Activated T-helper 1 cell treated with anti-CD3 and anti-CD28 coated beads, Interleukin-12 subunit alpha, Interleukin-12 subunit beta, Interleukin-2, Interleukin-4 antibody, amounts not matched to agents 30 ng/mL and 10 ng/mL and 1 ng/mL, durations not matched to agents 14 hours and 24 hours and 36 hours (primary cell): Measurements from ENCODE around the gene TMEM269. TPM values are rescaled to one million over a fixed set of nuclear protein-coding genes. Genes with fewer than 3 reads are reported as not detected.

Source experiments
- DNase-seq: peaks from one replicate; pipeline ENCODE4 v3.0.0; 2021; ENCODE audit warnings: low spot score
- H3K27ac Mint-ChIP-seq: one replicate; pipeline ENCODE4 v1.8.0; 2021; ENCODE audit warnings: mild to moderate bottlenecking, mixed read lengths
- H3K27me3 Mint-ChIP-seq: one replicate; pipeline ENCODE4 v1.8.0; 2022; ENCODE audit warnings: mild to moderate bottlenecking, moderate library complexity, mixed read lengths; ENCODE audit not compliant: insufficient read depth
- H3K36me3 Mint-ChIP-seq: one replicate; pipeline ENCODE4 v1.8.0; 2021; ENCODE audit warnings: low read depth, mixed read lengths
- H3K4me1 Mint-ChIP-seq: one replicate; pipeline ENCODE4 v1.8.0; 2021; ENCODE audit warnings: low read depth, mixed read lengths
- H3K4me3 Mint-ChIP-seq: one replicate; pipeline ENCODE4 v1.8.0; 2021; ENCODE audit warnings: mild to moderate bottlenecking, moderate library complexity, mixed read lengths
- H3K9me3 Mint-ChIP-seq: one replicate; pipeline ENCODE4 v1.8.0; 2021; ENCODE audit warnings: mixed read lengths
- intact Hi-C: fragments of 100-400 bp; cut with micrococcal nuclease; formaldehyde crosslinking; loops from one replicate; pipeline ENCODE4 v1.15.1; 2024
- total RNA-seq: library from RNA; stranded (reverse); gene quantifications from 2 replicates; pipeline ENCODE4 v1.2.3, GENCODE V29; 2022

The TMEM269 gene
- total RNA-seq, 1 donor from 2014 or later, result 0.29 TPM

GRCh38 chr1:42753070-42753469 lies 31.7 kb upstream of the TMEM269 start:
- no peaks in the 10 kb centered on the region for H3K27me3 Mint-ChIP-seq
- H3K27ac Mint-ChIP-seq, result no peak overlapping the region
- H3K36me3 Mint-ChIP-seq, result peaks cover 70% of the 10 kb centered on the region
- intact Hi-C loops, result no loop called here
- no peak overlapping the region for H3K4me3 Mint-ChIP-seq
- H3K4me1 Mint-ChIP-seq, result no peaks in the 10 kb centered on the region
- no peak for DNase-seq
- H3K9me3 Mint-ChIP-seq, result no peaks in the 10 kb centered on the region

GRCh38 chr1:42756956-42757891 lies 27.6 kb upstream of the TMEM269 start:
- no peak for DNase-seq
- Mint-ChIP-seq H3K27me3 (no peaks in the 10 kb centered on the region), H3K4me3 (no peak overlapping the region), H3K36me3 (peaks cover 53% of the 10 kb centered on the region), H3K9me3 (no peaks in the 10 kb centered on the region), H3K4me1 (no peaks in the 10 kb centered on the region), H3K27ac (no peak overlapping the region)
- intact Hi-C loops, result loop anchor here (1.0 kb wide), 1 partner anchor 179 kb away; no protein-coding TSS in a partner anchor

- Mint-ChIP-seq H3K27me3 (no peaks in the 10 kb centered on the region), H3K4me3 (no peak overlapping the region), H3K27ac (no peak overlapping the region), H3K36me3 (peaks cover 50% of the 10 kb centered on the region), H3K9me3 (no peaks in the 10 kb centered on the region), H3K4me1 (peaks cover 6% of the 10 kb centered on the region)
- intact Hi-C loops, result loop anchor here (1.0 kb wide), 1 partner anchor 180 kb away; no protein-coding TSS in a partner anchor
- DNase-seq, result no peak
These were observed 26.9 kb upstream of the TMEM269 start for GRCh38 chr1:42757892-42758275.

- Mint-ChIP-seq H3K27me3 (no peaks in the 10 kb centered on the region), H3K9me3 (no peaks in the 10 kb centered on the region), H3K4me1 (peaks cover 6% of the 10 kb centered on the region), H3K27ac (no peak overlapping the region), H3K36me3 (peaks cover 45% of the 10 kb centered on the region), H3K4me3 (no peak overlapping the region)
- intact Hi-C loops, result no loop called here
- no peak for DNase-seq
These were observed 26.1 kb upstream of the TMEM269 start for GRCh38 chr1:42758641-42759040.

GRCh38 chr1:42759114-42759513 lies 25.7 kb upstream of the TMEM269 start:
- intact Hi-C loops, result no loop called here
- Mint-ChIP-seq H3K27me3 (no peaks in the 10 kb centered on the region), H3K9me3 (no peaks in the 10 kb centered on the region), H3K4me3 (no peak overlapping the region), H3K27ac (no peak overlapping the region), H3K36me3 (peaks cover 41% of the 10 kb centered on the region), H3K4me1 (peaks cover 6% of the 10 kb centered on the region)
- no peak for DNase-seq

- peaks cover 21% of the 10 kb centered on the region for H3K36me3 Mint-ChIP-seq
- H3K4me1 Mint-ChIP-seq, result peaks cover 6% of the 10 kb centered on the region
- intact Hi-C loops, result no loop called here
- H3K4me3 Mint-ChIP-seq, result no peak overlapping the region
- no peak for DNase-seq
- no peak overlapping the region for H3K27ac Mint-ChIP-seq
- no peaks in the 10 kb centered on the region for H3K9me3 Mint-ChIP-seq
- H3K27me3 Mint-ChIP-seq, result no peaks in the 10 kb centered on the region
These were observed 23.2 kb upstream of the TMEM269 start for GRCh38 chr1:42761567-42761966.

GRCh38 chr1:42762269-42762668 lies 22.5 kb upstream of the TMEM269 start:
- Mint-ChIP-seq H3K27ac (no peak overlapping the region), H3K4me3 (no peak overlapping the region), H3K27me3 (no peaks in the 10 kb centered on the region), H3K36me3 (peaks cover 14% of the 10 kb centered on the region), H3K4me1 (peaks cover 6% of the 10 kb centered on the region), H3K9me3 (no peaks in the 10 kb centered on the region)
- DNase-seq, result no peak
- intact Hi-C loops, result no loop called here

- Mint-ChIP-seq H3K9me3 (no peaks in the 10 kb centered on the region), H3K27ac (no peak overlapping the region), H3K4me3 (no peak overlapping the region), H3K27me3 (no peaks in the 10 kb centered on the region), H3K4me1 (peaks cover 20% of the 10 kb centered on the region), H3K36me3 (peaks cover 9% of the 10 kb centered on the region)
- no peak for DNase-seq
- intact Hi-C loops, result loop anchor here (5.0 kb wide), 2 partner anchors 433 to 1447 kb away; partner anchors contain the start of gene DMAP1
These were observed 19.5 kb upstream of the TMEM269 start for GRCh38 chr1:42765269-42765668.

- Mint-ChIP-seq H3K4me1 (peaks cover 20% of the 10 kb centered on the region), H3K9me3 (no peaks in the 10 kb centered on the region), H3K27ac (no peak overlapping the region), H3K36me3 (peaks cover 13% of the 10 kb centered on the region), H3K27me3 (no peaks in the 10 kb centered on the region), H3K4me3 (no peak overlapping the region)
- DNase-seq, result no peak
- intact Hi-C loops, result loop anchor here (2.0 to 5.0 kb wide), 4 partner anchors 107 to 1446 kb away; partner anchors contain the start of genes CDC20, DMAP1 and PPIH
These were observed 18.7 kb upstream of the TMEM269 start for GRCh38 chr1:42765832-42766740.

- Mint-ChIP-seq H3K4me3 (no peak within 1 kb of the TSS), H3K4me1 (peaks cover 21% of the 10 kb centered on the region), H3K9me3 (no peaks in the 10 kb centered on the region), H3K27me3 (no peaks in the 10 kb centered on the region), H3K27ac (peak within 1 kb of the TSS; percentile 93), H3K36me3 (peaks cover 14% of the 10 kb centered on the region)
- peak; percentile 100 for DNase-seq
- intact Hi-C loops, result loop anchor here (1.0 to 5.0 kb wide), 13 partner anchors 11 to 1445 kb away; partner anchors contain the start of genes CDC20, CFAP57, DMAP1 and EBNA1BP2
These were observed 17.9 kb upstream of the TMEM269 start, which contains the start of the genes C1orf50 and P3H1 for GRCh38 chr1:42766741-42767509. C1orf50 (plus strand) TSS chr1:42767249; CDS start chr1:42767312, 63 bp downstream. P3H1 (minus strand) TSS chr1:42767028; CDS start chr1:42766971, 57 bp downstream.

- Mint-ChIP-seq H3K4me3 (no peak overlapping the region), H3K36me3 (peaks cover 17% of the 10 kb centered on the region), H3K27me3 (no peaks in the 10 kb centered on the region), H3K9me3 (no peaks in the 10 kb centered on the region), H3K4me1 (peaks cover 23% of the 10 kb centered on the region), H3K27ac (peak overlapping the region; percentile 93)
- intact Hi-C loops, result loop anchor here (1.0 to 5.0 kb wide), 13 partner anchors 11 to 1445 kb away; partner anchors contain the start of genes CDC20, CFAP57, DMAP1 and EBNA1BP2
- no peak for DNase-seq
These were observed 17.2 kb upstream of the TMEM269 start for GRCh38 chr1:42767510-42768000.
